OCI-LY7 (cell line): ENCODE results near the gene MYOT. TPM values are rescaled to one million over a fixed set of nuclear protein-coding genes. Genes with fewer than 3 reads are reported as not detected.

Experiments used
- BruUV-seq: library from RNA; stranded (reverse); fragments of 400-500 nt; replicated peaks from 2 replicates; lab custom pipeline; 2021; lab: Mats Ljungman, UMichigan
- CTCF ChIA-PET: fragments of 300-600 bp; sonication (Branson Sonifier 250); formaldehyde crosslinking; loops from one replicate; lab custom pipeline; 2022; ENCODE audit warnings: antibody characterized with exemption; ENCODE audit not compliant: unreplicated experiment; lab: Charles Lee
- POLR2A ChIA-PET: fragments of 300-600 bp; sonication (Branson Sonifier 250); formaldehyde crosslinking; loops from one replicate; lab custom pipeline; 2022; ENCODE audit warnings: antibody characterized with exemption; lab: Charles Lee
- DNase-seq: peaks from one replicate; pipeline ENCODE4 v3.0.0-alpha.2; 2015; ENCODE audit warnings: low spot score
- H2AFZ ChIP-seq: fragments of 200-600 bp; sonication (generic), shearing (Covaris generic); 2 replicates; pipeline ENCODE4 v1.6.1; 2014; ENCODE audit warnings: mild to moderate bottlenecking, antibody characterized with exemption, low read length, moderate library complexity
- H3K27ac ChIP-seq: fragments of 200-600 bp; sonication (generic); 2 replicates; pipeline ENCODE4 v1.5.1; 2014; ENCODE audit warnings: mixed run types, low read depth, mild to moderate bottlenecking, moderate library complexity, low read length, inconsistent platforms; ENCODE audit not compliant: poor library complexity, severe bottlenecking
- H3K36me3 ChIP-seq: fragments of 200-600 bp; sonication (generic); 2 replicates; pipeline ENCODE4 v1.6.1; 2014; ENCODE audit warnings: mild to moderate bottlenecking, antibody characterized with exemption, low read length, moderate library complexity, mixed read lengths; ENCODE audit not compliant: insufficient read depth
- H3K4me1 ChIP-seq: fragments of 200-600 bp; sonication (generic); 2 replicates; pipeline ENCODE4 v1.5.1; 2014; ENCODE audit warnings: mild to moderate bottlenecking, low read length; ENCODE audit not compliant: insufficient read depth, poor library complexity, severe bottlenecking
- H3K4me2 ChIP-seq: fragments of 200-600 bp; sonication (generic); 2 replicates; pipeline ENCODE4 v1.6.1; 2014; ENCODE audit warnings: mild to moderate bottlenecking, low read length
- H3K4me3 ChIP-seq: fragments of 200-600 bp; sonication (generic); 2 replicates; pipeline ENCODE4 v1.5.1; 2014; ENCODE audit warnings: mild to moderate bottlenecking, low read depth, low read length; ENCODE audit not compliant: poor library complexity, severe bottlenecking
- H3K79me2 ChIP-seq: fragments of 200-600 bp; sonication (generic); 2 replicates; pipeline ENCODE4 v1.6.1; 2016; ENCODE audit warnings: low read depth, mild to moderate bottlenecking, low read length, moderate library complexity, mixed read lengths; ENCODE audit not compliant: insufficient read depth
- H3K9me2 ChIP-seq: fragments of 200-600 bp; sonication (generic); 2 replicates; pipeline ENCODE4 v1.6.1; 2016; ENCODE audit warnings: mild to moderate bottlenecking, low read length, mixed read lengths; ENCODE audit not compliant: insufficient read depth
- H3K9me3 ChIP-seq: fragments of 200-600 bp; sonication (generic); 2 replicates; pipeline ENCODE4 v1.6.1; 2014; ENCODE audit warnings: mild to moderate bottlenecking, mixed run types, low read length, mixed read lengths
- H4K20me1 ChIP-seq: fragments of 200-600 bp; sonication (generic); 2 replicates; pipeline ENCODE4 v1.6.1; 2014; ENCODE audit warnings: mild to moderate bottlenecking, antibody characterized with exemption, low read length, moderate library complexity, mixed read lengths; ENCODE audit not compliant: insufficient read depth
- CTCF ChIP-seq: fragments of 200-600 bp; sonication (generic); conservative IDR thresholded peaks from 2 replicates; pipeline ENCODE4 v1.5.1; 2014; ENCODE audit warnings: mild to moderate bottlenecking, antibody characterized with exemption, low read length, moderate library complexity, mixed read lengths
- EZH2phosphoT487 ChIP-seq: fragments of 200-600 bp; sonication (generic); IDR thresholded peaks from 2 replicates; pipeline ENCODE4 v1.6.1; 2018; ENCODE audit warnings: low read depth, borderline replicate concordance, mild to moderate bottlenecking, mixed run types, antibody characterized with exemption, low read length, moderate library complexity, mixed read lengths
- intact Hi-C: fragments of 100-400 bp; cut with micrococcal nuclease; formaldehyde crosslinking; loops from one replicate; pipeline ENCODE4 v1.10.0; 2022; ENCODE audit not compliant: unreplicated experiment
- total RNA-seq, 2 experiments: library from RNA; depleted of rRNA in 1 of 2; stranded (reverse); fragments of >200 nt in 1 of 2; shearing (Covaris generic) in 1 of 2; gene quantifications; 2 replicates each; pipeline ENCODE4 v1.2.3, GENCODE V29; 2014 to 2022

Gene MYOT
- total RNA-seq, 2 experiments from 2014 or later, result not detected

GRCh38 chr5:137899493-137899892, 31.8 kb downstream of the MYOT start:
- CTCF ChIA-PET, result no interaction called here
- BruUV-seq, result no TSS peak
- no peaks in the 10 kb centered on the region for H3K9me2 ChIP-seq
- POLR2A ChIA-PET, result interaction anchor here (1.0 kb wide), 1 partner anchor 10 kb away, joined by 3 read pairs; the partner anchor contains the start of gene PKD2L2
- no peaks in the 10 kb centered on the region for H3K9me3 ChIP-seq
- H2AFZ ChIP-seq, result no peak overlapping the region
- no peaks in the 10 kb centered on the region for H3K79me2 ChIP-seq
- peaks cover 13% of the 10 kb centered on the region for H3K4me1 ChIP-seq
- H3K27ac ChIP-seq, result no peak overlapping the region
- H4K20me1 ChIP-seq, result no peaks in the 10 kb centered on the region
- H3K36me3 ChIP-seq, result no peaks in the 10 kb centered on the region
- intact Hi-C loops, result no loop called here
- no peak overlapping the region for H3K4me3 ChIP-seq
- H3K4me2 ChIP-seq, result no peak overlapping the region
- no peak for DNase-seq
- no peak for TF ChIP-seq CTCF
- TF ChIP-seq EZH2phosphoT487, result no peak

- DNase-seq, result no peak
- Histone ChIP-seq H3K4me3 (no peak overlapping the region), H3K4me2 (no peak overlapping the region), H3K36me3 (no peaks in the 10 kb centered on the region), H3K27ac (no peak overlapping the region), H3K4me1 (peaks cover 13% of the 10 kb centered on the region), H3K79me2 (no peaks in the 10 kb centered on the region), H3K9me2 (no peaks in the 10 kb centered on the region), H4K20me1 (no peaks in the 10 kb centered on the region), H2AFZ (no peak overlapping the region), H3K9me3 (no peaks in the 10 kb centered on the region)
- ChIA-PET CTCF (no interaction called here), POLR2A (interaction anchor here (0.7 to 1.1 kb wide), 2 partner anchors 10 to 11 kb away, joined by 3 read pairs; no protein-coding TSS in a partner anchor)
- BruUV-seq, result no TSS peak
- intact Hi-C loops, result no loop called here
- no peak for TF ChIP-seq CTCF
- no peak for TF ChIP-seq EZH2phosphoT487
Measured at GRCh38 chr5:137901011-137901817, 33.6 kb downstream of the MYOT start.
